HG03045 (cell line): ENCODE data around the gene CDKN2B-AS1.

ENCODE experiments used
- ATAC-seq: cut with Tn5 transposase; IDR thresholded peaks from one replicate; pipeline ENCODE4 v1.9.1; 2021; ENCODE audit warnings: mild to moderate bottlenecking, moderate library complexity; ENCODE audit not compliant: unreplicated experiment

CDKN2B-AS1 gene

GRCh38 chr9:21982391-21982790, 12.2 kb upstream of the CDKN2B-AS1 start:
- ATAC-seq: no peak

DNA sequence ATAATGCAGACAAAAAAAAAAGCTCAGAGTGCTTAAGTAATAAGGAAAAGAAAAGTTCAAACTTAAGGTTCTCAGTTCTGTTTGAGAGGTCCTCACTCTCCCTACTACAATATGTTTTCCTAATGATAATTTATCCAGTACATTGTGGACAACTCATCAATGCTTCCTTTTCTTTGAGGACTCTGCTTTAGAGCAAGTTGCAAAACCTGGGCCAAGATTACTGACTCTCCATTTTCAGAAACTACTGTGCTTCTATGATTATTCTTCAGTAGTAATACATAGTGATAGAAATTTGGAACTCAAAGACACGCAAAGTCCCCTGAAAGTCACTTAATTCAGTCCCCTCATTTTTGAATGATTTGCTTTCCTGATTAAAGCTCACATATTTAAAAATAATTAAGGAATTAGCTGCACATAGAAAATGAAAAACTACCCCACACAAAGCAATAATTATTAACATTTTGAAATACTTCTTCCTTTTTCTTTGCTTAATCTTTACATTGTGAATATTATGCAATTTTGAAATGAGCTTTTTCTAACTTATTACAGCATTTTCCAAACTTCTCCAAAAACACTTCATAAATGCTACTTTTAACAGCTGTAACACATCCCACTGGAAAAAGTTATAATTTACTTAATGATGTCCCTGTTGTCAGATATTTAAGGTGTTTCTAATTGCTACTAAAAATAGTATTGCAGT, 11.6 kb upstream of the CDKN2B-AS1 start:
- no peak for ATAC-seq

GRCh38 chr9:21983561-21983935, 11.0 kb upstream of the CDKN2B-AS1 start:
- no peak for ATAC-seq

DNA sequence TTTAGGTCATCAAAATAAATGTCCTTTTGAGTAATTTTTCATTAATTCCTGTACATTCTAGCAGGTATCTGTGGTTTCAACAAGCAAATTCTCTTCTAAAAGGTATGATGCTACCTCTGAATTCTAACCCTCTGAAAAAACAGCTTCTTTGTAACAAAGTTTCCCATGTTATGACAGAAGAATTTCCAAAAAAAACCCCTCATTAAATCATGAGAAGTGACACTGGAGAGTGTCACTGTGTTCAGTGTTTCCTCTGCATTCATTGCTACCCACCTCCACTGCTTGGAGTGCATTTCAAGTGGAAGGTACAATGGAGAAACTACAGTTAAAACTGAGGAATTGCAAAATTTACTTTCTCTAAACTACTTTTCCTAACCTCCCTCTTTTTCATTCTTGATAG, 10.5 kb upstream of the CDKN2B-AS1 start:
- ATAC-seq: no peak

- no peak for ATAC-seq
Observed at GRCh38 chr9:21985964-21986667, 8.5 kb upstream of the CDKN2B-AS1 start.

DNA sequence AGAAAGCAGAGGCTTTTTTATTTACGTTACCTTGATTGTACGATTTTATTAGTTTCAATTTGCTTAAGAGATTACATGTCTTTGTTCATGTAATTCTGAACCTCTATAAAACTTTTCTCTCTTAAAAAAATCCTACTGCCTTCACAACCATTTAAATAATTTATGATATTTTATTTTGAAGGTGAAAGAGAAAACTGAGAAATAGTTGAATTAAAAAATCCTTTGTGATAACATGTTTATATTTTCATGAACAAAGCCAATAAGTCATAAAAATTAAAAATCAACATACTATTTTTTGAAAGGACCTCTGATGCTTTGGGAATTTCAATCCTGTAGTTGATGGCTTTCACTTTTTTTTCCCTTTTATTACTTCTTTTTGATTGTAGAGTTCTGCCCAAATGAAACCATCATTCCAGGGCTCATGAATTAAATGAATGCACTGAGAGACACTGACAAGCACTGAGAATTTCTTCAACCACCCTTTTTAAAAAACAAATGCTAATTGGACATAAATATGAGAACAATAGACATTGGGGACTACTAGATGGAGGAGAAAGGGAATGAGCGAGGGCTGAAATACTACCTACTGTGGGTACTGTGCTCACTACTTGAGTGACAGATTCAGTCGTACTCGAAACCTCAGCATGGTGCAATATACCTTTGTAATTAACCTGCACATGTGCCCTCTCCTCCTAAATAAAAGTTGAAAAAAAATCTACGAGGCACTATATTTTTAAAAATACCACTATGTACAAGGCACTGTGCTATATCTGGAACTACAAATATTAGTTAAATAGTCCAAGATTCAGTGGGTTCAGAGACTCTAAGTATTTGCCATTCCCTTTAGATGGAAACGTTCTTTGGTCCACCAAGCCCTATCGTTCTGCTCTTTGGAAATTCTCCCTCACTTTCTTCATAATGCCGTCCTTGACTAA, 6.3 kb upstream of the CDKN2B-AS1 start:
- ATAC-seq: no peak

- no peak for ATAC-seq
Observed at GRCh38 chr9:21989440-21990189, 5.0 kb upstream of the CDKN2B-AS1 start.

GRCh38 chr9:21991072-21991959, 3.3 kb upstream of the CDKN2B-AS1 start:
- ATAC-seq: no peak

GRCh38 chr9:21993007-21993406, 1.6 kb upstream of the CDKN2B-AS1 start:
- no peak for ATAC-seq

GRCh38 chr9:21993893-21994555, 567 bp upstream of the CDKN2B-AS1 start, which contains the start of gene CDKN2A:
Gene CDKN2A, minus strand, starts transcription at chr9:21994392.
- peak; percentile 40 for ATAC-seq

- ATAC-seq: peak; percentile 88
Observed at GRCh38 chr9:21995006-21995665, 545 bp downstream of the CDKN2B-AS1 start.

GRCh38 chr9:21995666-21996398, 1.2 kb downstream of the CDKN2B-AS1 start:
- ATAC-seq: peak; percentile 31

DNA sequence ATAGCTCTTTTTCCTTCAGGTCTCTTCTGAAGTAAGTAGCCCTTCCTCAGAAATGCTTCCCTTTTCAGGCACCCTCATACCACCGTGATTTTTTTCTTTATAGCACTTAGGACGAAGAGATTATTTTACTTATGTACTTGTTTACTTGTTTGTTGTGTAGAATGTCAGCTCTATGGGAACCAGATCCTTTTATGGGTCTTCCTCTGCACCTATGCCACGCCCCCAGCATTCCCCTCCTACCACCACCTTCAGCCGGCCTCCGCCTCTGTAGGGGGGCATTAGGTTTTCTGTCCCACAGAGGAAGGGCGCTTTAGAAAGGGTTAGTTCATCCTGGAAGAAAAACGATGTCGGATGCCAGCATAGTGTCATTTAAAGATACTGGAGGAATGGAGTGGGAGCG, 1.8 kb downstream of the CDKN2B-AS1 start:
- no peak for ATAC-seq

DNA sequence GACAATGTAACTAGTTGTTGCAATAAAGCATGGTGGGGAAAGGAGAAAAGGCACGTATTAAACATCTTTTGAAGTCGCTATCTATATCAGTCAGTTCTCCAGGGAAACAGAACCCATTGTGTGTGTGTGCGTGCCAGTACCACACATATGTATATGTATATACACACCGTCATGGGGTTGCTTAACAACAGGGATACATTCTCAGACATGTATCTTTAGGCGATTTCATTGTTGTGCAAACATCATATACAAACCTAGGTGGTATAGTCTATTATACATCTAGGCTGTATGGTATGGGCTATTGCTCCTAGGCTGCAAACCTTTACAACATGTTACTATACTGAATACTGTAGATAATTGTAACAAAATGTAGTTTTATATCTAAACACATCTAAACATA, 2.3 kb downstream of the CDKN2B-AS1 start:
- no peak for ATAC-seq

DNA sequence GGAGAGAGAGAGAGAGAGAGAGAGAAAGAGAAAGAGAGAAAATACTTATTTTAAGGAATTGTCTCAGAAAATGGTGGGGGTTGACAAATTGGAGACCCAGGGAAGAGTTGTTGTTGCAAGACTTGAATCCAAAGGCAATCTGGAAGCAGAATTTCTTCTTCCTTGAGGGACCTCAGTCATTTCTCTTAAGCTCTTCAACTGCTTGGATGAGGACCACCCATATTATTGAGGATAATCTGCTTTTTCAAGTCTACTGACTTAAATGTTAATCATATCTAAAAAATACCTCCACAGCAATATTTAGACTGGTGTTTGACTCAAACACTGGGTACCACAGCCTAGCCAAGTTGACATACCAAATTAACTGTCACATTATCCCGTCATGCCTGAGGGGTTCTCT, 2.9 kb downstream of the CDKN2B-AS1 start:
- ATAC-seq: no peak

DNA sequence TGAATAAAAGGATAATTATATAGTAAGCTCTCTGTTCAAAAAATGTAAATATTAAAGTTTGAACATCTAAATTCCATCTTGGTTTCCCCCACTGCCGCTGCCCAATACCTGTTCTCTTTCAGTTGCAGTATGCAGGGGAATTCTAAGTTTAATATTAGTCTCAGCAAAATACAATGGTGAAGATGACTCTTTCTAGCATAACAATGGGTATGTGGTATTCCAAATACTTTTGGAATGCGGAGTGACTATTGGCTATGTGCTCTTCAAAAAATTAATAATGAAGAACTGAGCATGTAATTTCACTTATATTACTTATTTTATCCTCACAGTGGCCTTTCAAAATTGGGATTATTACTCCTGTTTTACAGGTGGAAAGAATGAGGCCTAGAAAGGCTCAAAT, 3.4 kb downstream of the CDKN2B-AS1 start:
- ATAC-seq: no peak

GRCh38 chr9:22002038-22002437, 7.4 kb downstream of the CDKN2B-AS1 start:
- no peak for ATAC-seq
